Measurements from ENCODE around the gene MUS81.
A peak's percentile ranks its signal among the peaks of the same experiment; 100 is the strongest.
"Not testable (repeated sequence)": the region's sequence is repeated elsewhere in the genome, so short reads cannot be mapped to it uniquely, and the experiment has no call there.

MUS81 gene

GRCh38 chr11:65860278-65861164 is at the start of gene MUS81:
MUS81 (plus strand) TSS chr11:65860433; CDS start chr11:65860754, 321 bp downstream.
- peak; percentile 99 for DNase-seq

- DNase-seq: peak; percentile 34
Measured at GRCh38 chr11:65811764-65812475, 48.3 kb upstream of the MUS81 start.

- no peak for DNase-seq
Measured at GRCh38 chr11:65814131-65814985, 45.9 kb upstream of the MUS81 start.

GRCh38 chr11:65814986-65815565 is 45.2 kb upstream of the MUS81 start:
- no peak for DNase-seq

- DNase-seq: no peak
Measured at GRCh38 chr11:65816696-65817095, 43.5 kb upstream of the MUS81 start.

GRCh38 chr11:65817312-65817834 is 42.9 kb upstream of the MUS81 start:
- peak; percentile 46 for DNase-seq

GRCh38 chr11:65817835-65818680 is 42.2 kb upstream of the MUS81 start:
- DNase-seq: peak; percentile 97

- no peak for DNase-seq
Measured at GRCh38 chr11:65821107-65821506, 39.1 kb upstream of the MUS81 start.

- DNase-seq: no peak
Measured at GRCh38 chr11:65822776-65823528, 37.3 kb upstream of the MUS81 start.

- no peak for DNase-seq
Measured at GRCh38 chr11:65826984-65827735, 33.1 kb upstream of the MUS81 start.

GRCh38 chr11:65829459-65829858 is 30.8 kb upstream of the MUS81 start:
- DNase-seq: no peak

- not testable (repeated sequence) for DNase-seq
Measured at GRCh38 chr11:65832231-65832630, 28.0 kb upstream of the MUS81 start.

- peak; percentile 99 for DNase-seq
Measured at GRCh38 chr11:65833297-65834030, 26.8 kb upstream of the MUS81 start, which contains the start of gene SNX32. SNX32 (plus strand) TSS chr11:65833963; CDS start chr11:65834066, 103 bp downstream.

- DNase-seq: no peak
Measured at GRCh38 chr11:65834202-65834601, 26.0 kb upstream of the MUS81 start.

- DNase-seq: no peak
Measured at GRCh38 chr11:65842144-65842543, 18.1 kb upstream of the MUS81 start.

GRCh38 chr11:65843811-65844210 is 16.4 kb upstream of the MUS81 start:
- DNase-seq: no peak

GRCh38 chr11:65844231-65844872 is 15.9 kb upstream of the MUS81 start:
- DNase-seq: no peak

GRCh38 chr11:65847746-65848145 is 12.5 kb upstream of the MUS81 start:
- DNase-seq: no peak
